ENCODE data around the gene SMC3.
"Not testable (repeated sequence)": the region's sequence is repeated elsewhere in the genome, so short reads cannot be mapped to it uniquely, and the experiment has no call there.

Gene SMC3

GRCh38 chr10:110628161-110628560 is 60.7 kb downstream of the SMC3 start:
- DNase-seq: no peak

DNA sequence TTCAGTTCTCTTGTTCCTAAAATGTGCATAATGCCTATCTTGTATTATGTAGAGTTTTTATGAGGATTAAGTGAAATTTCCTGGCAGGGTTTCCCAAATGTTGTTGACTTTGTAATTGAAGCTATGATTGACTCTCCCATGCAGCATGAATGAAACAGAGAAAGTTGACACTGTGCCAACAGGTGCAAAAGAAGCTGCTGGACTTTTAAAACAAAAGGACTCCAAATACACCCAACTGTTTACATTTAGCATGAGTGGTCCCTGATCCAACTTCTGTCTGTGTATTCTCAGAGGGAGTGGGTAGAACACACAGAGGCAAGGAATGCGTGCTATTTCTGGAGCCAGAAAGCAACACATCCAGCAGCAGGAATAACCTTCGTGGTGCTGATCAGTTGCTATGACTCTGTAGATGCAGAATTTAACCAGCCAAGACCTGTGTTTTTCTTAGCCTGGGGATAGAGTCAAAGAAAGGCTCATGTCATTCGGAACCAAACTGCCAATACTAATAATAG is 62.2 kb downstream of the SMC3 start:
- peak; percentile 84 for DNase-seq

- no peak for DNase-seq
Observed at GRCh38 chr10:110631934-110632333, 64.4 kb downstream of the SMC3 start.

DNA sequence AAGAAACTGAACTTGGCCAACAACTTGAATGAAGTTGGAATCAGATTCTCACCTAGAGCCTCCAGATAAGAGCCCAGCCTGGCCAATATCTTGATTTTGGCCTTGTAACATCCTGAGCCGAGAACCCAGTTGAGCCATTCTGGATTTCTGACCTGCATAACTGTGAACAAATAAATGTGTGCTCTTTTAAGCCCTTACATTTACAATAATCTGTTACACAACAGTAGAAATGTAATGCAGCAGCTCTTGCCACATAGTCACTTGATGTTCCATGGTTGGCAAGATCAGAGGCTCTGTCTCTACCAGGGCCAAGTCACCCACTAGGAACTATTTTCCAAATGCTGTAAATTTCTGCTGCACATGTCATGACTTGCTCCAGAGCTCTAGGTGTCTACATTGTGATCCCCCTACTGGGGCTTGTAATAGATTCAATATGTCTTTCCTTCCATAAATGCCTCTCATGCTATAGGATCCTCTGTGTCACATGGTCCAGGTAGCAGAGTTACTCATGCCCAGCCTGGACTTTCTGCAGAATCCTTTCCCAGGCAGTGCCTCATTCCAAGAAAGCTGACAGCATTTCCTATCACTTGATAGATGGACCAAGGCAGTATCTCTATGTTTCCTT is 65.2 kb downstream of the SMC3 start:
- DNase-seq: no peak

DNA sequence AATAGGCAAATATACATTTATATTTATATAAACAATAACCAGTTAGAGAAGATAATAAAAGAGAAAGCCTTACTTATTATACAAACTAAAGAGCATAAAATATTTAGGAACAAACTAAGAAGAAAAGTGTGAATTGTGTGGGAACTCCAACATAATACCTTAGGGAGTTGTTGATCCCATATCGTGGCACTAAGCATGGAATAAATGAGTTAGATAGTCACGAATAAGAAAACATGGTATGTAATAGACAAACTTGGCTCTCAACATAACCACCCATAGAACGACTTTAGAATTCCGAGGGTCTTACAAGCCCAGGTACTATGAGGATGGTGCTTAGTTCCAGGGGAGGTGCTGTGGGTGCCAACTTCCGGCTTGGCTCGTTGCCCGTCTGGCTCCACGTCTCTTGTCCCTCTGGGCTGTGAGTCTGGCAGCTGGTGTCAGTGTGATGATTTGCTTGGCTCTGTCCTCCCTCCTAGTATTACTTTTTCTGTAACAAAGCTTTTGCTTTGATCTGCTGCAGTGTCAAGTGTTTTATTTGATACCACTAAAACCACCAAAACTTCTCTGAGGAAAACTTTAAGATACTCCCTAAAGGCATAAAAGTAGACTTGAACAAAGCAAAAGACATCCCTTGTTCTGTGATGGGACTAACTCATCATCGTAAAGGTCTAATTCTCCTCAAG is 67.2 kb downstream of the SMC3 start:
- DNase-seq: peak; percentile 70

- DNase-seq: no peak
Observed at GRCh38 chr10:110636572-110636931, 69.1 kb downstream of the SMC3 start.

GRCh38 chr10:110636932-110637557 is 69.5 kb downstream of the SMC3 start:
- no peak for DNase-seq

GRCh38 chr10:110637558-110638053 is 70.1 kb downstream of the SMC3 start:
- no peak for DNase-seq

DNA sequence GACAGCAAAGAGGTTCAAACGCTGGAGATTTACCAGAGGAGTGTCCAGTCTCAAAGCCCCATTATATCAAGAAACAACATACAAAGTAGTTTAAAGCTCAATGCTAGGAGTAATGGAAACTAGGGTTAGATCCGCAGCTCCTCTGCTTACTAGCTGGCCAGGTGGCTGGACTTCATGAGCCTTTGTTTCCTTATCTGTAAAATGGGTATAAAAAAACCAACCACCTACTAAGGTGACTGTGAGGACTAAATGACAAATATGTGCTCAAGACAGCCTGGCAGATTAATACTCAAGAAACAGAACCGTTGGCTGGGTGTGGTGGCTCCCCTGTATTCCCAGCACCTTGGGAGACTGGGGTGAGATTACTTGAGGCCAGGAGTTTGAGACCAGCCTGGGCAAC is 70.8 kb downstream of the SMC3 start:
- DNase-seq: no peak

DNA sequence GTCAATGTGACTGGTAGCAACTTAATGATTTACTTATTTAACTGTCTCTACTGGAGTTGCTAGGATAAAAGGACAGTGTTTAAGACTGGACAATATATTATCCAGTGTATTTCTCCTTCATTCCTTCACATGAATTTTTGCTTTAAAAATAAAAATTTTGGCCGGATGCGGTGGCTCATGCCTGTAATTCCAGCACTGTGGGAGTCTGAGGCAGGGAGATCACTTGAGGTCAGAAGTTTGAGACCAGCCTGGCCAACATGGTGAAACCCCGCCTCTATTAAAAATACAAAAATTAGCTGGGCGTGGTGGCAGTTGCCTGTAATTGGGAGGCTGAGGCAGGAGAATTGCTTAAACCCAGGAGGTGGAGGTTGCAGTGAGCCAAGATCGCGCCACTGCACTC is 71.6 kb downstream of the SMC3 start:
- not testable (repeated sequence) for DNase-seq

- not testable (repeated sequence) for DNase-seq
Observed at GRCh38 chr10:110639858-110640257, 72.4 kb downstream of the SMC3 start.

DNA sequence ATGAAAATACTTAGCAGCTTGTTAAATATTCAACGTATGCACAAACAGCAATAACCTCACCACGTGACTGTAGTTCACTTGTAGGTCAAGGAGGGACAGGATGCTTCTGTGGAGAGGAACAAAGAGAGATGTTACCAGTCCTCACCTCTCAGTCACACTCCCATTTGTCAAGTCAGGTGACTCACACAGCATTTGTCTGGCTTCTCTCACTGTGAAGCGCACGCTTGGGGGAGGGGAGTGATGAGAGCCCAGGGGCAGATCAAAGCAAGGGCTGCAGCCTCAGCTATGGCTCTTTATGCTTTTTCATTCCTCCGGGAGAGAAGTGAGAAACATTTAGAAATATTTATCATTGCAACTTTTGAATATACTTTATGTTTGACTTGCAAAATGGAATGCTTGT is 73.8 kb downstream of the SMC3 start:
- no peak for DNase-seq

DNA sequence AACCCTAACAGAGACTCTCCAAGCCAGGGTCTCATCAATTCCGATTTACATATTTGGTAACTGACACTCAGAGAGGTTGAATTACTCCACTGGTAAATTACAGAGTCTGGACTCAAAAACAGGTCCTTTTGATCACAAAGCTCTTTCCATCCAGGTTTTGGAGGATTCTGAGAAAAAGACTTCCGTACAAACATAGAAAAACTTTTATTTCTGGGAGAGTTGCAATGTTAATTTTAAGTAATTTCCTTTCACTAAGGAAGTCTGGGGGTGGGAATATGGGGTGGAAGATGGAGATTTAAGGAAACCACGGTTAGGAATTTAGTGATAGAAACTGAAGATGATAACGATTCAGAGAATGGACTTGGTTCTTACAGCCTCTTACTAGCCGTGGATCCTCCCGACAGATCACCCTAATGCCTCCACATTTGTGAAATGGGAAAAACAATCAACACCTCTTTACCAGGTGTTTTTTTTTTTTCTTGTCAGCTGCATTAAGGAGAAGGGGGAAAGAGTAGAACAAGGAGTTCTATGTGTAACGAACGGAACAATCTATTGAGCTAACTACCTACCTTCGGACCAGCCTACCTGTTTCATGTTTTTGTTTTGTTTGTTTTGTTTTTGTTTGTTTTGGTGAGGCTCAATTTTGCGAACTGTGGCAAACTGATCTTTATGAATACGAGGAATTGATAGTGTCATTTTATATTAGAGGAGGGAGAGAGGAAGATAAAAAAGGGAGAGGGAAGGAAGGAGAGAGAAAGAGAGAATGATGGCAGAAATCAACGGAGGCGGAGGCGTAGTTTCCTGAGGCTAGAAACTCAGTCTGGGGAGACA is 74.9 kb downstream of the SMC3 start:
- no peak for DNase-seq

- DNase-seq: no peak
Observed at GRCh38 chr10:110643035-110643652, 75.6 kb downstream of the SMC3 start.

DNA sequence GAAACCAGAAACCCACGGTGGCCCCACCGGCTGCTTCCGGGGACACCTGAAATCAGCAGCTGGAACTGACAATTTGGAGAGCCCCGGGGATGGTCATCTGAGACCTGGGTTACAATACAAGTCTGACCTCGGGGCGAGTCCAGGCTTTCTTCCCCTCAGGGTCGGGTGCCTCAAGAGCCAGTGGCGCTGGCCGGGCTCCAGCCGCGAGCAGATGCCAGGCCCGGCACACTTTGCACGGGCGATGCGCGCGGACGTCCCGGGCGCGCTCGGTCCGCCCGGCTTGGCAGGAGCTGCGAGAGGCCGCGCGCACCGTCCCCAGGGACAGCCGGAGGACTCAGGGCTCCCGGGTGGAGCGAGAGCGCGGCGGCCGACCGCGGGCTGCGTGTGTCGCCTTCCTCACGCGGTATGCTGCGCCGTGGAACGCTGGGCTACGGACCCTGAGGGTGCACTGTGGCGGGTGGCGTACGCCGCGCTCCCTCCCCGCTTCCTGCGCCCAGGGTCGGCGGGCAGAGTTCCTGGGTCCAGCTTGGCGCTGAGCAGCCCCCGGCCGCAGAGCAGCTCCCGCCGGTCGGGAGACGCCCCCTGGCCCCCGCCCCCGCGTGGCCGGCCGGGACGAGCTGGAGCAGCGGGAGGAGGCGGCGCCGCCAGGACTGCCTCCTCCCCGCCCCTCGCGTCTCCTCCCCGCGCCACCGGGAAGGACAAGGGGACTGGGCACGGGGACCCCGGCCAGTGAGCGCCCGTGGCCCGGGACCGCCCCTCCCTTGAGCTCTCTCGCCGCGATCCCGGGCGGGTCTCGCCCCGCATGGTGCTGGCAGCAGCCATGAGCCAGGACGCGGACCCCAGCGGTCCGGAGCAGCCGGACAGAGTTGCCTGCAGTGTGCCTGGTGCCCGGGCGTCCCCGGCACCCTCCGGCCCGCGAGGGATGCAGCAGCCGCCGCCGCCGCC is 76.4 kb downstream of the SMC3 start, which contains the start of gene RBM20:
Gene RBM20, plus strand, starts transcription at position 684 of the 945 bp plus-strand sequence. Its CDS starts 119 bp downstream, at position 803.
- DNase-seq: no peak

GRCh38 chr10:110644598-110645462 is 77.3 kb downstream of the SMC3 start:
- DNase-seq: no peak

DNA sequence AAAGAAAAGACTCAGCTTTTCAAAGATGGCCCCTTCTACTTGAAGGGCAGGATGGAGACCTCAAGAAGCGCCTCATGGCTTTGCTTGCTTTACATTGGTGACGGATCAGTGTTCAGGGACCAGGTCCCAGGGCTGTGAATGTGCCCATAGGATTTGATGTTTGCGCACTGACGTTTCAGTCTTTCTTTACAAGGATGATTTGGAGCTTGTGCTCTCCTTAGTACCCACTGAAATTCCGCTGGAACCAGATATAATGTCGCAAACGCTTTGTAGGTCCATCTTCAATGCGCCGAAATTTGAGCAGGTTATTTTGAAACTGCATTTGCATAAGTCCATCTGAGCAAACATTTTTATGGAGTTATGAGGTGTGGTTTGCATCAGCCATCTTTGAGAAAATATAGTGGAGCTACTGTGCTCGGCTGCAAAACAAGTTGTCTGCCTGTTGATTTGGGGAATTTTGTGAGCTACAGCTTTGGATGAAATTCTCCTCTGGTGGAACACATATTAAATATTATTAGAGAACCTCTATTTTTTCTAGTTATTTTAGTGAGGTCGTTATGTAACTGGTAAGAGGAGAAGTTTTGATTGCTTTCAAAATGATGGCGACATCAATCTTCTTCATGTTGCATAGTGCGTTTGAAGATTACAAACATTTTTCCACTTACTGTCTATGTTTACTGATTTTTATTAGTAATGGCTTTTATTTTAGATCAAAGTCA is 79.1 kb downstream of the SMC3 start:
- DNase-seq: no peak

DNA sequence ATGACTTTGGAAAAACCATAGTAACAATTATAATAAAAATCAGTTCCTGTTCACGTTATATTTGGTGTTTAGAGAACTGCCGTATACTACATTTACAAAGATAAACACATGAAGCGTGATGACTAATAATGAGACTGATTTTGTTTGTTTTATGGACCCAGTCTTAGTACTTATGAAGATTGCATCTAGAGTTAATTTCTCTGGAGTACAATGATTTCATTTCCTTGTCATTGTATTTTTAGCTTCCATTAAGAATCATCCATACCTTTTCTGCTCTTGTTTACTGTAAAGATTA is 79.6 kb downstream of the SMC3 start:
- no peak for DNase-seq

GRCh38 chr10:110648692-110649346 is 81.3 kb downstream of the SMC3 start:
- DNase-seq: no peak
